ENCODE measurements around the gene LRRFIP2.

GRCh38 chr3:37037352-37037751, 137.0 kb downstream of the LRRFIP2 start:
- no peak for TF ChIP-seq CTCF (IDR thresholded peaks at IDR 0.05)
- no peak for TF ChIP-seq POLR2A (IDR thresholded peaks at IDR 0.05)
